A549 (cell line): ENCODE measurements around the gene NETO2.

Experiments used
- CTCF ChIP-seq: fragments of >200 bp; sonication (Bioruptor Twin); formaldehyde crosslinking; IDR thresholded peaks from 3 replicates; pipeline ENCODE4 v1.5.1; 2016
- E2F6 ChIP-seq: IDR thresholded peaks from 2 replicates; pipeline ENCODE4 v1.6.1; 2012; ENCODE audit warnings: low read depth, borderline replicate concordance
- KDM1A ChIP-seq: fragments of 200-600 bp; sonication (generic); IDR thresholded peaks from 2 replicates; pipeline ENCODE4 v1.6.1; 2016; ENCODE audit warnings: low read depth, mild to moderate bottlenecking

GRCh38 chr16:47060596-47060995 is 83.1 kb downstream of the NETO2 start:
- TF ChIP-seq CTCF (no peak), E2F6 (no peak), KDM1A (no peak)
